SU-DHL-6 (cell line): ENCODE results near the gene SOX5.

Source experiments
- CTCF ChIP-seq: fragments of 200-600 bp; sonication (generic); IDR thresholded peaks from one replicate; pipeline ENCODE4 v1.5.1; 2017; ENCODE audit warnings: antibody characterized with exemption, mild to moderate bottlenecking, low read length, moderate library complexity; ENCODE audit not compliant: insufficient read depth, poor library complexity, severe bottlenecking
- EZH2phosphoT487 ChIP-seq: fragments of 200-600 bp; sonication (generic), shearing (Covaris generic); conservative IDR thresholded peaks from 2 replicates; pipeline ENCODE4 v1.6.1; 2018; ENCODE audit warnings: mild to moderate bottlenecking, antibody characterized with exemption, low read length, moderate library complexity, mixed read lengths

DNA sequence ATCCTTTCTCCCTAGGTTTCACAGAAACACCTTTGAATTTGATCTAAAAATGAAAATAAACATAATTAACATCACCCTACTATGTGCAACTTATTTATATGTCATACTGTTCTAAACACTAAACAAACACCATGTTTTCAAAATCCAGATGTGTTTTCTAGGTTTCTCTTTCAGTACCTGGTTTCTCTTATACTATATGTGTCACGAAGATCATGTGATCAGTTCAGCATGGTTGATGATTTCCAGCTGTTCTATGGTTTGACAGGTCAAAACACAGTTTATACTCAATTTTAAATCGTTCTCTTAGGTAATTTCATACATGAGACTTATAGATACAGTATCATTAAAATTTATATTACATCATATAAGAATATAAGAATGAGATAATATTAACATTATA, 373.1 kb downstream of the SOX5 start:
- TF ChIP-seq CTCF (no peak), EZH2phosphoT487 (no peak)
